Colonic mucosa (tissue), 4 donors: Measurements from ENCODE around the gene PDE4D. TPM values are rescaled to one million over a fixed set of nuclear protein-coding genes. Genes with fewer than 3 reads are reported as not detected.

Source experiments
- DNase-seq: peaks from one replicate; pipeline ENCODE4 v3.0.0-alpha.2; 2020
- H3K27ac ChIP-seq: fragments of 200-600 bp; one replicate; pipeline ENCODE4 v1.8.0; 2021
- H3K27me3 ChIP-seq: fragments of 200-600 bp; one replicate; pipeline ENCODE4 v1.8.0; 2021
- H3K36me3 ChIP-seq: fragments of 200-600 bp; one replicate; pipeline ENCODE4 v1.8.0; 2021
- H3K4me1 ChIP-seq: fragments of 200-600 bp; one replicate; pipeline ENCODE4 v1.8.0; 2021; ENCODE audit warnings: mild to moderate bottlenecking
- H3K4me3 ChIP-seq: fragments of 200-600 bp; one replicate; pipeline ENCODE4 v1.8.0; 2021
- H3K9ac ChIP-seq, 2 donors: one replicate each; pipeline ENCODE4 v1.7.0; 2013; ENCODE audit warnings: control low read depth in 2 of 2, low read depth in 2 of 2, low read length in 2 of 2
- H3K9me3 ChIP-seq: fragments of 200-600 bp; one replicate; pipeline ENCODE4 v1.8.0; 2021
- CTCF ChIP-seq: fragments of 200-600 bp; IDR thresholded peaks from one replicate; pipeline ENCODE4 v1.8.0; 2022; ENCODE audit warnings: antibody characterized with exemption, mild to moderate bottlenecking
- intact Hi-C: fragments of 100-400 bp; cut with DNase I; formaldehyde crosslinking; loops from one replicate; pipeline ENCODE4 v1.14.1; 2022
- total RNA-seq, 2 donors: library from RNA; stranded (reverse); fragmentation: NEBNext Ultra II Directional in 1 of 2; extraction: Animal tissue kit (Norgen Biotek cat#: 25700) in 1 of 2; gene quantifications; one replicate each; pipeline ENCODE4 v1.2.1, GENCODE V29; 2021
- donor health status: healthy.
- donor health status: DM: no; HTN: no; CAD: no.
- donor health status: DM: no; HTN: no; CAD: no.

The PDE4D gene
- total RNA-seq, 2 donors from 2014 or later = 23.1 to 53.7 TPM

- H3K9ac ChIP-seq = no peak overlapping the region
- H3K4me3 ChIP-seq = no peak overlapping the region
- no peaks in the 10 kb centered on the region for H3K27me3 ChIP-seq
- no peaks in the 10 kb centered on the region for H3K4me1 ChIP-seq
- DNase-seq = no peak
- no peaks in the 10 kb centered on the region for H3K36me3 ChIP-seq
- no peak for TF ChIP-seq CTCF
- intact Hi-C loops = loop anchor here (10.0 kb wide), 1 partner anchor 57 kb away; no protein-coding TSS in a partner anchor
- H3K9me3 ChIP-seq = no peaks in the 10 kb centered on the region
- H3K27ac ChIP-seq = no peak overlapping the region
Observed at GRCh38 chr5:59721741-59722140, 171.8 kb downstream of the PDE4D start.

GRCh38 chr5:59720063-59720462 is 173.5 kb downstream of the PDE4D start:
- Histone ChIP-seq H3K4me3 (no peak overlapping the region), H3K9me3 (no peaks in the 10 kb centered on the region)
- intact Hi-C loops = loop anchor here (10.0 kb wide), 1 partner anchor 55 kb away; no protein-coding TSS in a partner anchor

GRCh38 chr5:59716966-59717500 is 176.5 kb downstream of the PDE4D start:
- H3K9me3 ChIP-seq = no peaks in the 10 kb centered on the region
- DNase-seq = no peak
- no peaks in the 10 kb centered on the region for H3K4me1 ChIP-seq
- H3K27me3 ChIP-seq = no peaks in the 10 kb centered on the region
- no peak overlapping the region for H3K27ac ChIP-seq
- H3K36me3 ChIP-seq = no peaks in the 10 kb centered on the region
- intact Hi-C loops = no loop called here
- H3K9ac ChIP-seq = no peak overlapping the region
- no peak for TF ChIP-seq CTCF
- H3K4me3 ChIP-seq = no peak overlapping the region

More at GRCh38 chr5:59720063-59720462, 173.5 kb downstream of the PDE4D start:
- Histone ChIP-seq H3K27me3 (no peaks in the 10 kb centered on the region), H3K36me3 (no peaks in the 10 kb centered on the region), H3K4me1 (no peaks in the 10 kb centered on the region), H3K27ac (no peak overlapping the region), H3K9ac (no peak overlapping the region)
- DNase-seq = no peak
- no peak for TF ChIP-seq CTCF

- no peaks in the 10 kb centered on the region for H3K27me3 ChIP-seq
- no peak for DNase-seq
- no peaks in the 10 kb centered on the region for H3K36me3 ChIP-seq
- H3K4me1 ChIP-seq = no peaks in the 10 kb centered on the region
- intact Hi-C loops = no loop called here
- TF ChIP-seq CTCF = no peak
- H3K4me3 ChIP-seq = no peak overlapping the region
- no peak overlapping the region for H3K9ac ChIP-seq
- H3K9me3 ChIP-seq = no peaks in the 10 kb centered on the region
- H3K27ac ChIP-seq = no peak overlapping the region
Observed at GRCh38 chr5:59716029-59716428, 177.5 kb downstream of the PDE4D start.

- Histone ChIP-seq H3K27me3 (no peaks in the 10 kb centered on the region), H3K27ac (no peak overlapping the region), H3K4me3 (no peak overlapping the region), H3K9ac (no peak overlapping the region), H3K9me3 (no peaks in the 10 kb centered on the region), H3K4me1 (no peaks in the 10 kb centered on the region), H3K36me3 (no peaks in the 10 kb centered on the region)
- DNase-seq = no peak
- TF ChIP-seq CTCF = no peak
- intact Hi-C loops = no loop called here
Observed at GRCh38 chr5:59715228-59715627, 178.3 kb downstream of the PDE4D start.
